Spinal cord (tissue), 10 donors: ENCODE results near the gene ZNF419. TPM values are rescaled to one million over a fixed set of nuclear protein-coding genes. Genes with fewer than 3 reads are reported as not detected.
"Not testable (repeated sequence)": the region's sequence is repeated elsewhere in the genome, so short reads cannot be mapped to it uniquely, and the experiment has no call there.

ENCODE experiments used
- DNase-seq, 6 donors: peaks; one replicate each; pipeline versions ENCODE4 v3.0.0 to v3.0.0-alpha.2; 2013 to 2015; ENCODE audit warnings: low spot score in 6 of 6, low read depth in 4 of 6
- H3K27ac ChIP-seq: one replicate; pipeline ENCODE4 v1.5.1; 2013; ENCODE audit warnings: low read depth, low read length, control low read depth
- H3K27me3 ChIP-seq: one replicate; pipeline ENCODE4 v1.6.1; 2013; ENCODE audit warnings: low read length; ENCODE audit not compliant: control insufficient read depth, insufficient read depth
- H3K36me3 ChIP-seq: one replicate; pipeline ENCODE4 v1.6.1; 2013; ENCODE audit warnings: low read length; ENCODE audit not compliant: control insufficient read depth, insufficient read depth
- H3K4me1 ChIP-seq: one replicate; pipeline ENCODE4 v1.6.1; 2013; ENCODE audit warnings: low read length; ENCODE audit not compliant: control insufficient read depth, insufficient read depth
- H3K4me3 ChIP-seq: one replicate; pipeline ENCODE4 v1.5.1; 2013; ENCODE audit warnings: low read depth, low read length, control low read depth
- H3K9me3 ChIP-seq: one replicate; pipeline ENCODE4 v1.6.1; 2013; ENCODE audit warnings: low read length; ENCODE audit not compliant: control insufficient read depth, insufficient read depth
- WGBS: methylation state at CpG from one replicate; pipeline ENCODE4 v1.1.5; 2013; ENCODE audit warnings: missing lambda C conversion rate; ENCODE audit not compliant: insufficient coverage; 5-methylcytosine and 5-hydroxymethylcytosine counted together
- long read RNA-seq, 4 donors: transcript quantifications; one replicate each; lab custom pipeline, GENCODE V29; 2026
- polyA plus RNA-seq, 2 donors: library from polyadenylated mRNA; unstranded; fragments of 120-200 nt; gene quantifications; one replicate each; pipeline ENCODE4 v1.2.1, GENCODE V29; 2013; ENCODE audit not compliant: insufficient read length in 2 of 2
- total RNA-seq, 2 donors: library from RNA; depleted of rRNA in 1 of 2; stranded (reverse); fragments of 120-200 nt in 1 of 2; fragments of >200 nt in 1 of 2; gene quantifications; one replicate each; pipeline versions ENCODE4 v1.2.3 to v1.2.4, GENCODE V29; 2013 to 2014
- donor health status: healthy.

ZNF419 gene
- total RNA-seq (10 to 100 TPM; 15.6 to 23.3 TPM), polyA plus RNA-seq (10 to 100 TPM; 17.3 to 23.2 TPM)
- long read RNA-seq, donor 1, full-length matches to known transcripts = 3 of 3 reads
- long read RNA-seq, donor 1, partial matches to known transcripts = 0 of 3 reads
- long read RNA-seq, donor 1, other reads (novel, unspliced or antisense) = 0 of 3 reads
- long read RNA-seq, donor 2 = 0 reads
- long read RNA-seq, donor 3 = 0 reads
- long read RNA-seq, donor 4, partial matches to known transcripts = 0 of 7 reads
- long read RNA-seq, donor 4, other reads (novel, unspliced or antisense) = 0 of 7 reads

- H3K27ac ChIP-seq, H3K9me3 ChIP-seq, H3K27me3 ChIP-seq, H3K4me1 ChIP-seq: not testable (repeated sequence)
- under 1% methylated on average over 46 of the region's 69 CpGs for WGBS
- Histone ChIP-seq H3K4me3 (peak within 1 kb of the TSS; percentile 91), H3K36me3 (peaks cover 22% of the 10 kb centered on the region)
- DNase-seq = peak; percentile 77 to 98 (median 87)
Observed at GRCh38 chr19:57487477-57488298, at the start of gene ZNF419. ZNF419 (plus strand) TSS chr19:57487750; CDS start chr19:57487951, 201 bp downstream.

- 58% methylated on average over 3 of the region's 4 CpGs for WGBS
- no peaks in the 10 kb centered on the region for H3K9me3 ChIP-seq
- H3K27ac ChIP-seq = no peak overlapping the region
- no peak overlapping the region for H3K4me3 ChIP-seq
- no peaks in the 10 kb centered on the region for H3K27me3 ChIP-seq
- H3K36me3 ChIP-seq = peaks cover 12% of the 10 kb centered on the region
- H3K4me1 ChIP-seq = peaks cover 16% of the 10 kb centered on the region
- no peak for DNase-seq
Observed at GRCh38 chr19:57437931-57438330, 49.6 kb upstream of the ZNF419 start.

GRCh38 chr19:57438925-57439324 is 48.6 kb upstream of the ZNF419 start:
- WGBS = 92% methylated on average over 9 of the region's 9 CpGs
- H3K9me3 ChIP-seq = no peaks in the 10 kb centered on the region
- H3K27me3 ChIP-seq = no peaks in the 10 kb centered on the region
- H3K4me3 ChIP-seq = no peak overlapping the region
- peaks cover 18% of the 10 kb centered on the region for H3K36me3 ChIP-seq
- no peak for DNase-seq
- no peak overlapping the region for H3K27ac ChIP-seq
- H3K4me1 ChIP-seq = peaks cover 15% of the 10 kb centered on the region

GRCh38 chr19:57441979-57442752 is 45.4 kb upstream of the ZNF419 start:
- no peak for DNase-seq
- H3K27ac ChIP-seq = no peak overlapping the region
- H3K4me3 ChIP-seq = no peak overlapping the region
- peaks cover 4% of the 10 kb centered on the region for H3K4me1 ChIP-seq
- whole genome bisulfite sequencing = 92% methylated on average over 4 of the region's 7 CpGs
- no peaks in the 10 kb centered on the region for H3K27me3 ChIP-seq
- H3K36me3 ChIP-seq = peaks cover 18% of the 10 kb centered on the region
- no peaks in the 10 kb centered on the region for H3K9me3 ChIP-seq

- H3K4me3 ChIP-seq = no peak overlapping the region
- 96% methylated on average over 3 of the region's 5 CpGs for WGBS
- DNase-seq = no peak
- H3K36me3 ChIP-seq = peaks cover 18% of the 10 kb centered on the region
- no peaks in the 10 kb centered on the region for H3K4me1 ChIP-seq
- H3K27ac ChIP-seq = no peak overlapping the region
- no peaks in the 10 kb centered on the region for H3K9me3 ChIP-seq
- H3K27me3 ChIP-seq = no peaks in the 10 kb centered on the region
Observed at GRCh38 chr19:57443121-57443696, 44.3 kb upstream of the ZNF419 start.

GRCh38 chr19:57452307-57452706 is 35.2 kb upstream of the ZNF419 start:
- Histone ChIP-seq H3K4me3 (no peak overlapping the region), H3K27ac (no peak overlapping the region), H3K9me3 (no peaks in the 10 kb centered on the region), H3K27me3 (no peaks in the 10 kb centered on the region), H3K36me3 (peaks cover 8% of the 10 kb centered on the region), H3K4me1 (no peaks in the 10 kb centered on the region)
- DNase-seq = no peak
- WGBS = no CpG with 5 or more reads among the region's 3 CpGs

GRCh38 chr19:57465680-57466381 is 21.7 kb upstream of the ZNF419 start:
- Histone ChIP-seq H3K4me1 (no peaks in the 10 kb centered on the region), H3K9me3 (peaks cover 13% of the 10 kb centered on the region), H3K27me3 (no peaks in the 10 kb centered on the region), H3K36me3 (peaks cover 8% of the 10 kb centered on the region), H3K4me3 (no peak overlapping the region), H3K27ac (no peak overlapping the region)
- no peak for DNase-seq
- WGBS = 94% methylated on average over 4 of the region's 5 CpGs

GRCh38 chr19:57466489-57466888 is 21.1 kb upstream of the ZNF419 start:
- Histone ChIP-seq H3K36me3 (peaks cover 8% of the 10 kb centered on the region), H3K9me3 (peaks cover 18% of the 10 kb centered on the region), H3K4me1 (no peaks in the 10 kb centered on the region), H3K4me3 (no peak overlapping the region), H3K27me3 (no peaks in the 10 kb centered on the region), H3K27ac (no peak overlapping the region)
- WGBS = 97% methylated on average over 4 of the region's 5 CpGs
- no peak for DNase-seq

- peaks cover 27% of the 10 kb centered on the region for H3K36me3 ChIP-seq
- WGBS = 100% methylated on average over 2 of the region's 4 CpGs
- no peak for DNase-seq
- no peaks in the 10 kb centered on the region for H3K27me3 ChIP-seq
- no peak overlapping the region for H3K27ac ChIP-seq
- H3K9me3 ChIP-seq = peaks cover 49% of the 10 kb centered on the region
- H3K4me1 ChIP-seq = peaks cover 11% of the 10 kb centered on the region
- no peak overlapping the region for H3K4me3 ChIP-seq
Observed at GRCh38 chr19:57473646-57474045, 13.9 kb upstream of the ZNF419 start.
